ENCODE results near the gene EFNA2.

Gene EFNA2

DNA sequence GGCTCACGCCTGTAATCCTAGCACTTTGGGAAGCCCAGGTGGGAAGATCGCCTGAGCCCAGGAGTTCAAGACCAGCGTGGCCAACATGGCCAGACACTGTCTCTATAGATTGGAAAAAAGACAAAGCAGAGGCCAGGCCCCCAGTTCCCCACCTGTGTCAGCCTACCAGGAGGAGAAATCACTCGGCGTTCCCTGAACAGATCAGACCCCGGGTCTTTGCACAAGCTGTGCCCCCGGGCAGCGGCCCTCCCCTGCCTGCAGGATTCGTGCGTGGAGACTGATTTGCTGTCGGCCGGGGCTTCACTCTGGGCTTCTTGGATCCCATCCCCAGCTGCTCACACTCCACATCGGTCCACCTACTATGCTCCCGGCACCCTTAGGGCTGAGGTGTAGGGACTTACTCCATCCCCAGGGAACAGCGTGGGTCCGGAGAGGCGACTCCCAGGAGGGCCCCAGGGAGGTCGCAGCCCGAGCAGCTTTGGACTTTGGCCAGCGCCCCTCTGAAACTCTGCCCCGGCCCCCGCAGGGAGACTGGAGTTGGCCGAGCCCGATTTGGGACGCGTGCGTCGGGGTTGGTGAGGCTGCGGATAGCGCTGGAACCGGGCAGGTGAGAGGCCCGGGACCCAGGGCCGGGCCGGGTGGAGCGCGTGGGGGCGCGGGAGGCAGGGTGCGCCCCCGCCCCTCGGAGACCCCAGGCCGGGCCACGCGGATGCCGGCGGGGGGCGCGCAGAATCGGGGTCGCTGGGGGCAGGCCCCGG is 515 bp upstream of the EFNA2 start:
- no peak for DNase-seq

DNA sequence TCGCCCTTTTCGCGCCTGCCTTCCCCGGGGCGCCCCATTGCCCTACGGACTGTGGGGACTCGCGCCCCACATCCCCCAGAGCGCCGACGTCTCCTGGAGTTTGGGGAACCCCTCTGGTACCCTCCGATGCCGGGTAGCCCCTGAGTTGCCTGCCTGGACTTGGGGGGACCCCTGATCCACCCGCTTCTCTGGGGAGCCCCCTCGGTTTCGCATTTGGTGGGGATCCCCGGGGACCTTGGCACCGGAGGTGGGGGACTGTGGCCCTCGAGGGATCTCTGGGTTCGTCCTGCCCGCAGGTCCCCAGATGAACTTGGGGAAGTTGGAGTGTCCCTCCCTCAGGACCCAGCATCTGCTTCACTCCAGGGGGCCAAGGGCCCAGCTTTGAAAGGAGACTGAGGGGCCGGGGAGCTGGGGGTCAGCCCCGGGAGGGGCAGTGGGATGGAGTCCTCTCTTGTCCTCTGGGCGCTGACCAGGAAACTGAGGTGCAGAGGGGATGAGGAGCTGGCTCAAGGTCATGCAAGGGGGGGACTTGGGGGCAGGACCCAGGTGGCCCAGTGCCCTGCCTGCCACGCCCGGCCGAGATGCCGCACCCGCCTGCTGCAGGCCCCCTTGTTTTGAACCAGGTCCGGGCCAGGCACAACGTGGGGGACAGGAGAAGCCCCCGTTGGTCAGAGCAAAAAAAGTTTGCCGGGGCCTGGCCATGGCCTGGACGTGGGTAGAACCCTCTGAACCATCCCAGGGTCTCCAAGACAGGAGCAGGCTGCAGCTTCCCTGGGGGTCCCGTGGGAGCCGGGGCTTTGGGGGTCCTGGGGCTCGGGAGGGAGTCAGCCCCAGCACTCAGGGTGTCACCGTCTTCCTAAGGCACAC is 1.0 kb downstream of the EFNA2 start:
- no peak for DNase-seq

DNA sequence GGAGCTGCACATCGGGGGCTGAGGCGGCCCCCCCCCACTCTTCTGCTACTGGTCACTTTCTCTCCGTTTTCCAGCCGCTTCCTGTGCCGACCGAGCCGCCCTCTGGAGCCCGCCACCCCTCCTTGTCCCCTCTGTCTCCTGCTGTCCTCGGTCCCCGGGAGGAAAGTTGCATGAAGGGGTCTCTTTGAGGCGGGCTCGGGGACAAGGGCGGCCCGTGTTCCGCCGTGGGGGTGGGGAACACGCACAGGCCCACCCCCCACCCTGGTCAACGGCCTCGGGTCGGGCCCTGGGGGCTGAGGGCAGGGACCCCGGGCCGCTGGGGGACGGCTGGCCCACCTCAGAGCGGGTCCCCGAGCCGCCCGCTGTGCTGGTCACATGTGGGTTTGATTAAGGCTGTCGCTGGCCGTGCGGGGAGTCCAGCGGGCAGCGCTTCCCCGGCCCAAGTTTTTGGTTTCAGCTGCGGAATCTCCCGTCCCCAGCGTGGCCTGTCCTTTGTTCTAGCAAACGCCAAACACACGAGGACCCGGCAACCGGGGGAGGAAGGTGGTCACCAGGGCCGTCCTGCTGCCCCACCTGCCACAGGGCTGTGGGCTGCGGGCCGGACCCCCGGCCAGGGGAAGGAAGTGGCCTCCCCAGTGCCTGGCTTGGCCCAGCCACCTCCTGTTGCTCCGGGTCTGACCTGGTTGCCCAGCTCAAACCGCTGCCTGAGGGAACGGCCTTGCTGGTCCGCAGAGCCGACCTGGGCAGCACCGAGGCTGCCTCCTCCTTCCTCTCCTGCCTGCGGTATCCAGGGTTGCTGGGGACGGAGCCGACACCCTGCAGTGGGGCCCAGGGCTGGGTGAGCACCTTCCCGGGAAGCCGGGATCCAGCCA is 1.9 kb downstream of the EFNA2 start:
- DNase-seq, result no peak

DNA sequence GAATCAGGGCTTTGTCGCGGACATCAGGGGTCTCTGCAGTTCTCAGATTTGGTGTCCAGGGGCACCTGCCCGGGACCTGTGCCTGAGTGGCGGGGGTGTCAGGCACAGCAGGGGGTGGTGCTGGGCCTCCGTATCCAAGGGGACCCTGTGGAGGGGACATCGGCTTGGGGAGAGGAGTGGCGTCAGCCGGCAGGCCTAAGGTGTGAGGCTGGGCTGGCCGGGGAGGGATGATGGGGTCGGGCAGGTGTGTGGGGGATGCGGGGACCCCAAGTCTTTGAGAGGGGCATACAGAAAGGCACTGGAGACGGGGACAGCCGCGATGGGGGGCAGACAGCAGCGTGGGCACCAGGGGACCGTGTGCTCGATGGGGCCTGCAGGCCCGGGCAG is 2.5 kb downstream of the EFNA2 start:
- no peak for DNase-seq

DNA sequence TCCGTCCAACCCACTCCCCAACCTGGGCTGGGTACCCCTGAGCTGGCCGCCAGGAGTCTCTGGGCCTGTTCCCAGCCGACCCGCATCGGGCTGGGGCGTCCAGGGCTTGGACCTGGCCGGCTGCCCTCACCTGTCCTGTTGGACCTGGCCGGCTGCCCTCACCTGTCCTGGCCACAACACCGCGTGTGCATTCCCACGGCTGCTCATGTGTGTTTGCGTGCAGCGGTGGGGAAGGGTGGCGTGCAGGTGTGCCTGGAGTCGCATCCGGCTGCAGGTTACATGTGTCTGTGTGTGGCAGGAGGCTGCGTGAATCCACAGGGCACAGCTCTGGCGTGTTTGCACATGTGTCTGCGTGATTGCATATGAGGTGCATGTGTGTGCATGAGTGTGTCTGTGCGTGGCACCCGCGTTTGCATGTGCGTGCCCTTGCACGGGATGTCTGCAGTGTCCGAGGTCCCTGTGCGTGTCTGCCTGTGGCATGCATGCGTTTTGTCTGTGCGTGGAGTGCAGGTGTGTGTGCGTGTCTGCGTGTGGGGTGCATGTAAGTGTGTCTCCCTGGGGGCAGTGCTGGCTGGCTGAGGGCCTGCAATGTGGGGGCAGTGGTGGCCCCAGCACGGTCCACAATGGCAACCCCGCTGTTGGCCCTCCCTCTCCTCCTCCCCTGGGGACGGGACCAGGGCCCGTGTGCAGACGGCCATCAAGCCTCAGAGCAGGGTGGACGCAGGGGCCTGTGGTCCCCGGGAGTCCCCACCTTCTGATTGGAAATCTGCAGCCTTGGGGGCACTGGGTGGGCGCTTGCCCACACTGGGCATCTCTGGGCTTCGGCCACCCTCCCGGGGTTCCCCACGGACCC is 3.4 kb downstream of the EFNA2 start:
- no peak for DNase-seq

DNA sequence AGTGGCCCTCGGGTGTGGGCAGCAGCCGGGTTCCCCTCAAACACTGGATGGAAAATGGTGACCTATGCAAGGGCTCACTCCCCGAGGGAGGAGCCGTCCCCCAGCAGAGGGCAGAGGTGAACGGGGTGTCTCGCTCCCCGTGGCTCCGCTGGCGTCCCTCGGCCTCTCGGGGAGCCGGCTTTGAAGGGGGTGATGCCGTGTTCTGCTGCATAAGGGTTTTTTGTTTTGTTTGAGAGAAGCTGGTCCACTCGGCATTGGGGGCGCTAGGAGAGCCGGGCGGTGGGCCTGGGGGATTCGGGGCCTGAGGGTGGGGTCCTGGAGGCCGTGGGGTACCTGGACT is 4.0 kb downstream of the EFNA2 start:
- DNase-seq, result no peak

DNA sequence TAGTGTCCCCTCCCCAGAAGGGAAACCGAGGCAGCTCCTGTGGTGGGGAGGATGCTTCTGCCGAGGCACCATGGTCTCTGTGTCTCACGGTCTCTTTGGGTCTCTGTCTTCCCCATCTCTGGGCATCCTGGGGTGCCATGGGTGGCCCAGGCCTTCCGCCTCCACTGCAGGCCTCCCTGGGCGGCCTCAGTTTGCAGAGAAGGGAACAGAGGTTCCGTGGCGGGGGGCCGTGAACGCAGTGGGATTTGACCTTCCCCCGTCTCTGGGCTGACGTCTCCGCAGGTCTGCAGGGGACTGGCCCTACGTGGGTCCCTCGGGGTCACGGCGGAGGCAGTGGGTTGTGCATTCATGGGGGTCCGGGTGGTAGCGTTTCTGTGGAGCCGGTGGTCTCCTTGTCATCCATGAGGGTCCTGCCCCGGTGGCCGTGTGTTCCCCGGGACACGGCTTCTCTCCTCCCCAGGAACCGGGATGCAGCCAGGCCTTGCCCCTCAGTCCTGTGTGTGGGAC is 4.6 kb downstream of the EFNA2 start:
- no peak for DNase-seq

DNA sequence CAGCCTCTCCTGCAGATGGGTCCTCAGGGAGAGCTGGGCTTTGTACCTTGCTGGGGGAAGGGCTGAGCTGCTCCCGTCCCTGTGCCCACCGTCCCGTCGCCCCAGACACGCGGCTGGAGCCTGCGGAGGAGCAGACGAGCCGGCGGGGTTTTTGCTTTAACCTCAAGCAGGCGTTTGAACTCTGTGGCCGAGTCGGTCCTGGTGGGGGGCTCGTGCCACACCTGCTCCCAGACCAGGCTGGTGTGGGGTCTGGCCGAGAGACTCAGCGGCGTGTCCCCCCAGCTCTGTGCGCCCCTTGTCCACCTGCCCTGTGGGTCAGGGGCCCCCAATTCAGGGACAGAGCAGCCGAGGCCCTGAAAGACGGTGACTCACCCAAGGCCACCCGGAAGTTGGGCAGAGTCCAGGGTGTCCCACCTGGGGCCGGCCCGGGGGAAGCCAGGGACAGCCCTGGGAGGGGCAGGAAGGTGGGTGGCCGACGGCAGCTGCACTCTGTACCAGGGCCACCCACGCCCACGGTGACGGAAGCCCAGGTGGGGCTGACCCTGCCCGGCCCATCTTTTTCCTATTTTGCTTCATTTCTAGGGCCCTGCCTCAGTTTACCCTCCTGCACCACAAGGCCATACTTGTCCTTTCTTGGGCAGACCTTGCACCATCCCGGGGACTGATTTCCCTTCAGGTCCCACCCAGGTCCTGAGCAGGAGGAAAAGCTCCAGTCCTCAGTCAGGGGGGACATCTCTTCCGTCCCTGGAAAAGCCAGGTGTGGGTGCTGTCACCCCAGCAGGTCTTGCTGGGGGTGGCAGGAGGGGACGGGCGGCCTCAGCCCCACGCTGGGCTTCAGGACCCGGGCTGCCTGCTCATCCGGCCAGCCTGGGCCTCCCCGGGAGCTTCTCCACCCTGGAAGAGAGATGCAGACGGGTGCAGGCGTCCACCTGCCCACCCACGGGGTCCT is 5.3 kb downstream of the EFNA2 start:
- no peak for DNase-seq

DNA sequence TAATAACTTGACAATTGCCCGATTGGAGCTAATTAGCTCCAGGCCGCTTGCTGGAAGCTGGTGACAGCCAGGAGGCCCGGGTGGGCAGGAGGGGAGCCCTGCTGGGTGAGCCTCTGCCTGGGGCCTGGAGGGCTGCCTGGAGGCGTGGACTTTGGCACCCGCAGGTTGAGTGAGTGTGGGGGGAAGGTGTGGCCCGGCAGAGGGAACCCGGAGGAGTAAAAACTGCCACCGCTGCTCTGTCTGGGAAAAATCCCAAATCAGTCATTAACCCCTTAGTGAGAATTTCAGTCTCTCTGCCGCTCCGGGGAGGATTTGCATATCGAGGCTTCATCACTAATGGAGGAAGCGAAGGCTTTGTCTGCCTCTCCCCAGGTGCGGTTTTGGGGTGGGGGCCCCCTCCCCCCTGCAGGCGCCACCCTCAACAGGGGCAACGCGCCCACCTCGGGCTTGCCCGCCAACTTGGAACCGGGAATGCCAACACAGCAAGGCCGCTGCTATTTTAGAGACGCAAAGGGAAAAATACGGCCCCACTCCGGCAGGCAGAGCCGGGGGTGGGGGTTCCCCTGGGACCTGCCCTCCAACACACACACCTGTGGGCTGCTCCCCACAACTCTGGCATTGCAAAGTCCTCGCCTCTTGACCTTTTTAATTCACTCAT is 6.2 kb downstream of the EFNA2 start:
- DNase-seq, result no peak

DNA sequence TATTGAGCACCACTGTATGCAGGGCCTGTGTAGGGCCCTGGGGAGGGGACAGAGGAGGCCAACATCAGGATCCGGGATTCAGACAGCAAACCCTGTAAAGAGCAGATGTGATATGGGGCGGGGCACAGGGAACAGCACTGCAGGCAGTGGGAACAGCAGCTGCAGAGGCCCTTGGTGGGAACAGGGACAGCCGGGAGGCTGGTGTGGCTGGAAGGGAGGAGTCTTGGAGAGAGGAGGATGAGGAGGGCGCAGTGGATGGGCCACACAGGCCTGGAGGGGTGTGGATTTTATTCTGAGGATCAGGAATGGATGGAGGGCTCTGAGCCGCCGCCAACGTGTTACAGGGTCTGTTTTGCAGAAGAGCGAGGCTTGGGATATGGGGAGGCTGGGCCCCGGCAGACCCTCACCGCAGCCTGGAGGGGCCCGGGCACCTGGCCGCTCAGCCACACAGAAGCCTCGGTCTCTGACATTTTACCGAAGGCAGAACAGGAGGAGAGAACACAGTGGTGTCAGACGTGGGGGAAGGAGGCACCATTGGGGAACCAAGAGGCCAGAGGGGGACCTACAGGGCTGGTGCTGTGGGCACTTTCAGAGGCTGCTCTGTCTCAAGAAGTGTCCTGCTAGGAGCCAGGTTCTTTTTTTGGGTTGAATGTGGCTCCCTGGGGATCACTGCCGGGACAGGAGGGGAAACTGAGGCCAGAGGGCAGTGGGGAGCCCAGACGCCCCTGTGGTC is 6.9 kb downstream of the EFNA2 start:
- DNase-seq, result no peak

DNA sequence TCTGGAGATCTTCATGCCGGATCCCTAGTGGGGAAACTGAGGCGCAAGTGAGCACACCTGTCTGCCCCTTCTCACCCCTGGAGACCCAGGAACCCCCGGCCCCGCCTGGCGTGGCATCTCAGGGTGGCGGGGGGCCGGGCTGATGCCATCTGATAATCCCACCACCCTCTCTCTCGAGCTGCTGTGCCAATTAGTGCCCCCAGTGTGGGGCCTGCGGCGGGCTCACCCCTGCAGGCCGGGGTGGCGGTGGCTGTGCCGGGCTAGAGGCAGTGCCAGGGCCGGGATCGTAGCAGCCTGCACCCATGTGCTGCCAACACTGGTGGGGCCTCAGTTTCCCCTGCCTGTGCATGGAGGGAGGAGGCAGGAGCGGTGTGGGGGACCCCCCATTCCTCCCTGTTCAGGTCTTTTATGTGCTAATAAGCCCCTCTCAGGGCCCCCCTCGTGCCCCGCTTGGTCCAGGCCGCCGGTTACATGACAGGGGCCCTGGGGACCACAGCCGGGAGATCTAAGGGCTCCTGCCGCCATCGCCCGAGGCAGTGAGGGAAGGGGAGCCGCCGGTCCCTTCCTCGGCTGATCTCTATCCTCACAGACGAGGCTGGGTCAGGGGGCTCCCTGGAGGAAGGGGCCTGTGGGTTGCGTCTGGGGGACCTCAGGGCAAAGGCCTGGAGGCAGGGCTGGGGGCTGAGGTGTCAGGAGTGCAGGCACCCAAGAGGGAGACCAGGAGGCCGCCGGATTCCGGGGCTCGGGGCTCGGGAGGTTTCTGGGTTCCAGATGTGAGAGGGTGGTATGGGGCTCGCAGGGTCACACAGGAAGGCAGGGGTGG is 8.3 kb downstream of the EFNA2 start:
- no peak for DNase-seq

DNA sequence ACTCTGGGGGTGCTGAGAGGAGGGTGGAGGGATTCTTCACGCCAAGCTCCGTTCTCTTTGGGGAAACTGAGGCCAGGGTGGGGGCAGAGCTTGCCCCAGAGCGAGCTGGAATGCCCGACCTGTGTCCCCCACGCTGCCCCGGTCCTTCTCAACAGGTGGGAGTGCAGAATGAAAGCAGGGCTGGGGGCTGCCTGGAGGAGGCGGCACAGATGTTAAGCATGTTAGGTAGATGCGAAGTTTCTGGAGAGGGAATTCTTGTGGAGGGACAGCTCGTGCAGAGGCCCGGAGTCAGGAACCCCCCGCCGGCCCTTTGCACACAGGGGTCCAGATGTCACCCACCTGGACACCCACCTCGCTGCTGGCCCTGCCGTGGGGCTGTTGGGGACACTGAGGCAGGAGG is 9.0 kb downstream of the EFNA2 start:
- no peak for DNase-seq

DNA sequence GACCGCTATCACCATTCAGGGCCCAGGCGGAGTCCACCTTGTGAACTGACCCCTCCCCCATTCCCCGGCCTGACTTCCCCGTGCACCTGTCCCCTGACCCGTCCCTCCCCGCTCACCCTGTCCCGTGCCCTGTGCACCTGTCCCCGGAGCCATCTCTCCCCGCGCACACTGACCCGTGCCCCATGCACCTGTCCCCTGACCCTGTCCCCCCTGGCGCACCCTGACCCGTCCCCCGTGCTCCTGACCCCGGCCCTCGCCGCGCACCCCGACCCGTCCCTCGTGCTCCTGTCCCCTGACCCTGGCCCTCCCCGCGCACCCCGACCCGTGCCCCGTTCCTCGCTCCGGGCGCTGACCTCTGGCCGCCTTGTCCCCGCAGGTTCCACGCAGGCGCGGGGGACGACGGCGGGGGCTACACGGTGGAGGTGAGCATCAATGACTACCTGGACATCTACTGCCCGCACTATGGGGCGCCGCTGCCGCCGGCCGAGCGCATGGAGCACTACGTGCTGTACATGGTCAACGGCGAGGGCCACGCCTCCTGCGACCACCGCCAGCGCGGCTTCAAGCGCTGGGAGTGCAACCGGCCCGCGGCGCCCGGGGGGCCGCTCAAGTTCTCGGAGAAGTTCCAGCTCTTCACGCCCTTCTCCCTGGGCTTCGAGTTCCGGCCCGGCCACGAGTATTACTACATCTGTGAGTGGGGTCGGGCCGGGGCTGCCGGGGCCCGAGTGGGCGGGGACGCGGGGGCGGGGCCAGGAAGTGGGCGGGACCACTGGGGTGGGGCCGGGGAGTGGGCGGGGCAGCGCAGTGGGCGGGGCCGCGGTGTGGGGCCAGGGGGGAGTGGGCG is 9.7 kb downstream of the EFNA2 start:
- DNase-seq, result no peak

DNA sequence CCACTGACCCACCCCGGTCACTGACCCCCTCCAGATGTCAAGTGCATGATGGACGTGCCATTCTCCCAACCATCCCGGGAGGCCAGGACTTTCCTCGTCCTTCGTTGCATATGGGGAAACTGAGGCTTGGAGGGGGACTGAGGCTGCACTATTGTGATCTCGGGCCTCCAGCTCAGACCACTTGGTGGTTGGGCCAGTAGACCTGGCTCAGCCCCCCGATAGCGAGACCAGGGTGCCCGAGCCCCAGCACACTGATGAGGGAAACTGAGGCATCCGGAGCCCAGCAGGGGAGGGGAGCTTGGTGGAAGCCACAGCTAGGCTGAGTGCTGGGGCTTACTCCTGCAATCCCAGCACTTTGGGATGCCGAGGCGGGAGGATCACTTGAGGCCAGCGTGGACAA is 10.4 kb downstream of the EFNA2 start:
- DNase-seq, result no peak

DNA sequence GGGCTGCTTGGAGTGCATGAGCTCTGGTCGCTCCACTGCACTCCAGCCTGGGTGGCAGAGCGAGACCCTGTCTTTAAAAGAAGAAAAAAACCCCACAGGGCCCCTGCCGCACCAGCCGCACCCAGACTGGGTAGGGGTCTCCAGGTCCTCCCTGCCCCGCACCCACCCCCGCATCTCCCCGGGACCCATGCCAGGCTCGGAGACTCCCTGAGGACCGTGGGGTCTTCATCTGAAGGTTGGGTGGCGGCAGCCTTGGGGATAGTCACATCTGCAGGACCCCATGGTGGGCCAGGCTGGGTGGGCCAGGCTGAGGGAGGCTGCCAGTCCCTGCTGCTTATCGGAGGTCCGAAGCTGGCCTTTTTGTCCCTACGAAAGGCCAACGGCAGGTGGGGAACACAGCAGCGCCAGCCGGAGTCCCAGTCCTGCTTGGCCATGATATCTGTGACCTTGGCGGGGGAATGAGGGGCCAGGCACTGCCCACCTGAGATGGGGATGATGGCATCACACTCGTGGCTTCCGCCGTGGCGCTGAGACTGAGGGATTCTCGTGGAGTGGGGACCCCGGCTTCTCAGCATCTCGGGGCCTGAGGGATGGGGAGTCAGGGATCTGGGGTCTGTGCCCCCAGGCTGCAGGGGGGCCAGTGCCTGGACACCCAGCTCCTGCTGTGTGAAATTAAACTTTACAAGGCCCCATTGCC is 11.1 kb downstream of the EFNA2 start:
- no peak for DNase-seq

DNA sequence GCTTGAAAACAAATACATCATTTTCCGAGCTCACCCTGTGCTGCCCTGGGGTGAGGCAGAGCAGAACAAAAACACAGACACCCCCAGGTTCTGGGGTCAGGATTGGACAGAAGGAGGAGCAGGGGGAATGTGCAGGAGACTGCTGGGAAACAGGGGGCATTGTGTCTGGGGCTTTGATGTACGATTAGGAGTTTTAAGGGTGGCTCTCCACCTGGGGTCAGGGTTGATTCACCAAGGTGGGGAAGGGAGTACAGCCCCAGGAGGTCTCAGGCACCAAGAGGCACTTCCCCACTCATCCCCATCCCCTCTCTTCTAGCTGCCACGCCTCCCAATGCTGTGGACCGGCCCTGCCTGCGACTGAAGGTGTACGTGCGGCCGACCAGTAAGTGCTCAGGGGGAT is 12.6 kb downstream of the EFNA2 start:
- no peak for DNase-seq

DNA sequence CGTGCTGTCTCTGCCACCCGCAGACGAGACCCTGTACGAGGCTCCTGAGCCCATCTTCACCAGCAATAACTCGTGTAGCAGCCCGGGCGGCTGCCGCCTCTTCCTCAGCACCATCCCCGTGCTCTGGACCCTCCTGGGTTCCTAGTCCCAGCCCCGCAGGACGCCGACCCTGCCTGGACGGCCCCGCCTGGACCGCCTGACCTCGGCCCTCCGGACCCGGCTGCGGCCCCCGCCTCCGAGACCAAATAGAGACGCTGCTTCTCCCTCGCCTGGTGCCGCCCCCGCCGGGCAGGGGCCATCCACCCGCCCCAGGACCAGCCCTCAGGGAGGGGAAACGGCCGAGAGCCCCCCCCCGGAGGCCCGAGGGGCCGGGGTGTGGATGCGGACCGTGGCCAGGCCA is 14.1 kb downstream of the EFNA2 start:
- DNase-seq, result no peak
